CD14-positive monocyte (primary cell): ENCODE measurements around the gene PDPN. TPM values are rescaled to one million over a fixed set of nuclear protein-coding genes. Genes with fewer than 3 reads are reported as not detected.

Experiments
- DNase-seq, 3 donors: peaks; one replicate each; pipeline ENCODE4 v3.0.0-alpha.2; 2011 to 2022
- H2AFZ ChIP-seq: 2 replicates; pipeline ENCODE4 v1.6.0; 2012; ENCODE audit warnings: mild to moderate bottlenecking, low read depth, low read length, inconsistent platforms; ENCODE audit not compliant: insufficient read depth, poor library complexity, severe bottlenecking
- H3K27ac ChIP-seq, 2 donors: 1 replicate in 1 of 2; 2 replicates in 1 of 2; pipeline ENCODE4 v1.5.1; 2012 to 2013; ENCODE audit warnings: low read length in 2 of 2, control low read depth in 1 of 2, inconsistent platforms in 1 of 2, low read depth in 1 of 2, mild to moderate bottlenecking in 1 of 2
- H3K27me3 ChIP-seq, 2 donors: one replicate each; pipeline versions ENCODE4 v1.6.0 to v1.6.1; 2011 to 2013; ENCODE audit warnings: low read length in 2 of 2; ENCODE audit not compliant: control insufficient read depth in 2 of 2, insufficient read depth in 2 of 2
- H3K36me3 ChIP-seq, 2 donors: replicated peaks in 1 of 2; 1 replicate in 1 of 2; 2 replicates in 1 of 2; pipeline versions ENCODE4 v1.5.1 to v1.6.1; 2012 to 2013; ENCODE audit warnings: low read length in 2 of 2, control low read depth in 1 of 2, inconsistent platforms in 1 of 2, mild to moderate bottlenecking in 1 of 2; ENCODE audit not compliant: insufficient read depth in 2 of 2, control insufficient read depth in 1 of 2
- H3K4me1 ChIP-seq, 2 donors: 1 replicate in 1 of 2; 2 replicates in 1 of 2; pipeline versions ENCODE4 v1.5.1 to v1.6.1; 2012 to 2013; ENCODE audit warnings: low read length in 2 of 2, control low read depth in 1 of 2, inconsistent platforms in 1 of 2, mild to moderate bottlenecking in 1 of 2, moderate library complexity in 1 of 2; ENCODE audit not compliant: insufficient read depth in 2 of 2, control insufficient read depth in 1 of 2
- H3K4me2 ChIP-seq: replicated peaks from 2 replicates; pipeline ENCODE3; 2012; ENCODE audit warnings: low read length, moderate library complexity, mild to moderate bottlenecking; ENCODE audit not compliant: poor library complexity, severe bottlenecking; ENCODE audit errors: extremely low read depth
- H3K4me3 ChIP-seq, 3 experiments: fragments of 200-600 bp in 1 of 3; sonication (generic) in 1 of 3; replicated peaks in 1 of 3; 1 replicate in 2 of 3; 2 replicates in 1 of 3; pipeline ENCODE4 v1.5.1; 2011 to 2013; ENCODE audit warnings: low read length in 3 of 3, mild to moderate bottlenecking in 3 of 3, control low read depth in 2 of 3, low read depth in 2 of 3, inconsistent platforms in 1 of 3, moderate library complexity in 1 of 3
- H3K79me2 ChIP-seq: 2 replicates; pipeline ENCODE4 v1.6.0; 2012; ENCODE audit warnings: mild to moderate bottlenecking, control low read depth, inconsistent platforms, low read length, moderate library complexity; ENCODE audit not compliant: insufficient read depth
- H3K9ac ChIP-seq: 2 replicates; pipeline ENCODE4 v1.6.0; 2017; ENCODE audit warnings: low read length, mild to moderate bottlenecking; ENCODE audit not compliant: insufficient read depth, poor library complexity, severe bottlenecking
- H3K9me3 ChIP-seq, 2 donors: replicated peaks in 1 of 2; 1 replicate in 1 of 2; 2 replicates in 1 of 2; pipeline versions ENCODE4 v1.5.1 to v1.6.1; 2012 to 2013; ENCODE audit warnings: low read length in 2 of 2, control low read depth in 1 of 2; ENCODE audit not compliant: control insufficient read depth in 1 of 2, insufficient read depth in 1 of 2
- H4K20me1 ChIP-seq: 2 replicates; pipeline ENCODE4 v1.6.0; 2012; ENCODE audit warnings: mild to moderate bottlenecking, low read length, control low read depth, moderate library complexity; ENCODE audit not compliant: insufficient read depth
- H3K27ac Mint-ChIP-seq, 7 donors: one replicate each; pipeline ENCODE4 v1.8.0; 2020; ENCODE audit warnings: mild to moderate bottlenecking in 7 of 7, mixed read lengths in 7 of 7, moderate library complexity in 6 of 7, inconsistent platforms in 2 of 7
- H3K27me3 Mint-ChIP-seq, 3 donors: one replicate each; pipeline ENCODE4 v1.8.0; 2021 to 2022; ENCODE audit warnings: low read depth in 3 of 3, mild to moderate bottlenecking in 3 of 3, mixed read lengths in 3 of 3, moderate library complexity in 3 of 3, inconsistent platforms in 1 of 3
- H3K36me3 Mint-ChIP-seq, 2 donors: one replicate each; pipeline ENCODE4 v1.8.0; 2020; ENCODE audit warnings: mixed read lengths in 2 of 2, inconsistent platforms in 1 of 2, mild to moderate bottlenecking in 1 of 2
- H3K4me1 Mint-ChIP-seq: one replicate; pipeline ENCODE4 v1.8.0; 2020; ENCODE audit warnings: mild to moderate bottlenecking, mixed read lengths
- H3K4me3 Mint-ChIP-seq, 2 donors: one replicate each; pipeline ENCODE4 v1.8.0; 2020; ENCODE audit warnings: mild to moderate bottlenecking in 2 of 2, mixed read lengths in 2 of 2, moderate library complexity in 1 of 2
- H3K9me3 Mint-ChIP-seq, 7 donors: one replicate each; pipeline ENCODE4 v1.8.0; 2020 to 2022; ENCODE audit warnings: mixed read lengths in 7 of 7, mild to moderate bottlenecking in 6 of 7, moderate library complexity in 6 of 7, inconsistent platforms in 2 of 7
- CTCF ChIP-seq: fragments of 200-600 bp; IDR thresholded peaks from one replicate; pipeline ENCODE4 v1.8.0; 2022; ENCODE audit warnings: antibody characterized with exemption, mild to moderate bottlenecking
- WGBS: methylation state at CpG from one replicate; pipeline ENCODE4 v1.1.5; 2013; ENCODE audit warnings: missing lambda C conversion rate; ENCODE audit not compliant: insufficient coverage; 5-methylcytosine and 5-hydroxymethylcytosine counted together
- intact Hi-C, 2 donors: fragments of 100-400 bp; cut with micrococcal nuclease; formaldehyde crosslinking; loops; one replicate each; pipeline versions ENCODE4 v1.15.0 to v1.15.1; 2023
- polyA plus RNA-seq, 3 donors: library from polyadenylated mRNA; depleted of rRNA in 1 of 3; unstranded in 2 of 3; stranded (reverse) in 1 of 3; fragments of 300-500 nt in 2 of 3; fragments of >200 nt in 1 of 3; fragmentation: Illumina TruSeq in 2 of 3; gene quantifications; 1 replicate in 2 of 3; 2 replicates in 1 of 3; pipeline ENCODE4 v1.2.3, GENCODE V29; 2012 to 2021

PDPN gene
- polyA plus RNA-seq, 3 donors = not detected

DNA sequence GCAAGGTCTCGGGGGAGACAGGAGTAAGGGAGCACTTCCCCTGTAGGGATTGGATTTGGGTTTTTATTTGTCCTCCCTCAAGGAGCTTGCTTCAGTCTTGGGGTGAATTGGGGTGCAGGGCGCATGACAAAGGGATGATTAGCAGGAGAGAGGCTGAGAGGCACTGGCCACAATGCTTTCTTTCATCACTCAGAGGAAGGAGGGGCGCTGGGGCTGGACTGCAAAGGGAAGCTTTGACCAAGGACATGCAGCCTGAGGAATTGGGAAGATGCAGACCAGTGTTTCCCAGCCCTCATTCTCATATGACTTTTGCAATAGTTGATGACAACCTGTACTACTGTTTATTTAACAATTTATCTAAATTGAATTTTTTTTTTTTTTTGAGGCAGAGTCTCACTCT is 34.1 kb upstream of the PDPN start:
- H3K36me3 Mint-ChIP-seq = no peaks in the 10 kb centered on the region
- H3K4me3 ChIP-seq = no peak overlapping the region
- no peaks in the 10 kb centered on the region for H3K4me1 ChIP-seq
- H3K36me3 ChIP-seq = no peaks in the 10 kb centered on the region
- H2AFZ ChIP-seq = no peak overlapping the region
- no peak overlapping the region for H3K4me3 Mint-ChIP-seq
- no peak for DNase-seq
- no peaks in the 10 kb centered on the region for H3K9me3 ChIP-seq
- H3K4me1 Mint-ChIP-seq = no peaks in the 10 kb centered on the region
- H3K9ac ChIP-seq = no peak overlapping the region
- H3K27ac ChIP-seq = no peak overlapping the region
- H4K20me1 ChIP-seq = no peaks in the 10 kb centered on the region
- no peaks in the 10 kb centered on the region for H3K27me3 ChIP-seq
- no peak overlapping the region for H3K27ac Mint-ChIP-seq
- H3K9me3 Mint-ChIP-seq = peaks cover 0 to 4% (median 0%) of the 10 kb centered on the region in 7 donors
- no peak overlapping the region for H3K4me2 ChIP-seq
- TF ChIP-seq CTCF = no peak
- intact Hi-C loops = no loop called here
- peaks cover 0 to 12% (median 10%) of the 10 kb centered on the region in 3 donors for H3K27me3 Mint-ChIP-seq
- no peaks in the 10 kb centered on the region for H3K79me2 ChIP-seq
- WGBS = 60% methylated on average over 1 of the region's 3 CpGs

DNA sequence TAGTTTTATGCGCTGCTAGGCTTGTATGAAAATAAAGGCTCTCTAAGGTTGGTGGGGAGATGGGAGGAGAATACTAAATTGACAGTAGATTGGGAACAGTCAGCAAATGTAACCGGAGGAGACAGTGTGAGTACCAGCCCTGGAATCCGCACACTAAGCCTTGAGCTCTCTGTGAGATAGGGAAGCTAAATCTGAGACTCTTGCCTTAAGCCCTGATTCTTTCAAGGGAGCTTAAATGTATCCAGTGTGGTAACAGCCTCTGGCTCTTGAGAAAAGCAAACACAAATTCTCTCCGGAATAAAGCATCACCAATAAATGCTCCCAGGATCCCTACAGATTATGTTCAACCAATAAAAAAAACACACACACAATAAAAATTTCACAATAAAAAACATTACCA is 33.0 kb upstream of the PDPN start:
- Mint-ChIP-seq H3K27ac (no peak overlapping the region), H3K36me3 (no peaks in the 10 kb centered on the region), H3K4me3 (no peak overlapping the region), H3K27me3 (peaks cover 0 to 11% (median 11%) of the 10 kb centered on the region in 3 donors), H3K9me3 (peaks cover 0 to 7% (median 0%) of the 10 kb centered on the region in 7 donors), H3K4me1 (no peaks in the 10 kb centered on the region)
- Histone ChIP-seq H3K79me2 (no peaks in the 10 kb centered on the region), H3K9ac (no peak overlapping the region), H3K4me1 (no peaks in the 10 kb centered on the region), H3K4me3 (no peak overlapping the region), H4K20me1 (no peaks in the 10 kb centered on the region), H3K27me3 (no peaks in the 10 kb centered on the region), H2AFZ (no peak overlapping the region), H3K36me3 (no peaks in the 10 kb centered on the region), H3K9me3 (no peaks in the 10 kb centered on the region), H3K27ac (no peak overlapping the region), H3K4me2 (no peak overlapping the region)
- intact Hi-C loops = no loop called here
- WGBS = 86% methylated on average over 4 of the region's 4 CpGs
- no peak for DNase-seq
- TF ChIP-seq CTCF = no peak
